GM18502 (cell line): Measurements from ENCODE around the gene NELL1.
"Not testable (repeated sequence)": the region's sequence is repeated elsewhere in the genome, so short reads cannot be mapped to it uniquely, and the experiment has no call there.

ENCODE experiments used
- ATAC-seq: cut with Tn5 transposase; IDR thresholded peaks from one replicate; pipeline ENCODE4 v1.9.1; 2021; ENCODE audit warnings: mild to moderate bottlenecking; ENCODE audit not compliant: unreplicated experiment, poor library complexity

NELL1 gene

DNA sequence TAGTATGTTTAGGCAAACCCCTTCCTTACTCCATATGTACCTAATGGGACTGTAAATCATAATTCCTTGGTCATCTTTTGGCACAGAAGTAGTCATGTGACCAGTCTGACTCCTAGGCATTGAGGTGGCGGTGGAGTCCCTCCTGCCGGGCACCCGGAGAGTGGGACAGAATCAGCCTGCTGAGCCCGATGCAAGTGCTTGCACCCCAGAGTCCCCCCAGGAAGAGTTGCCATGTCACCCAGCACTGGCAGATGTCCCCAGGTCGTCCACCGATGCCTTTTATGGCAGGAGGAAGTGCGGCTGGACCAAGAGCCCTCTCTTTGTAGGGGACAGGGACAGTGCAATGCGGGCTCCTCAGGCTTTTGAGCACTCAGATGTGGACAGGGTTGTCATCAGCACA is 500.3 kb downstream of the NELL1 start:
- no peak for ATAC-seq

DNA sequence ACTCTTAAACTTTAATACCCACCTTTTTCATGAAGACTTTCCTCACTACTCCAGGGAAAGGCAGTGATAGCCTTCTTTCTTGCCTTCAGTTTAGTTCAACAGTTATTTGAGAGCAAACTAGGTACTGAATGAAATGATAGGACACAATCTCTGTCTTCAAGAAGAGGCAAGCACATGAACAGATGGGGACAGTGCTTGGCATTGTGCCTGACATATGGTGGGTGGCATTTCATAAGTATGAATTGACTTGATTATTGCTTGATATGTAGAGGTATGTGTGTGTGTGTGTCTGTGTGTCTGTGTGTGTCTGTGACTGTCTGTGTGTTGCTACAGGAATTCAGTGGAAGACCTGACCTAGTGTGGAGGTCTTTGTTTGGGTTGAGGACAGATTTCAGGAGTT is 504.1 kb downstream of the NELL1 start:
- ATAC-seq, result no peak

DNA sequence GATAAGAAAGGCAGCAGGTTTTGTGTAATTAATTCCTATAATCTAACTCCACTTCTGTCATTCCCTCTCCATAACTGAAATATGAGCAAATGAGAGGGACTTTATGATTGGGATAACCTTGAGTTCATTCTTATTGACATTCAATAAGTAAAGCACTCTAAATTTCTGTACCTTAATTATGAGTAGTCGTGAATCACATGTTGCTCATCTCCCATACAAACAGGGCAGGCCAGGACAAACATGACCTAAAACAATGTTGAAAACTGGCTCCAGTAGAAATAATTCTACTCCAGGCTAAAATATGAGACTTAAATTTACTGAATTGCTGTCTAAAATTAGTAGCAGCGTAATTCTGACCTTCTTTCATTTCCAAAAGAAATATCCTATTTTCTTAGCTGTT is 505.4 kb downstream of the NELL1 start:
- no peak for ATAC-seq

DNA sequence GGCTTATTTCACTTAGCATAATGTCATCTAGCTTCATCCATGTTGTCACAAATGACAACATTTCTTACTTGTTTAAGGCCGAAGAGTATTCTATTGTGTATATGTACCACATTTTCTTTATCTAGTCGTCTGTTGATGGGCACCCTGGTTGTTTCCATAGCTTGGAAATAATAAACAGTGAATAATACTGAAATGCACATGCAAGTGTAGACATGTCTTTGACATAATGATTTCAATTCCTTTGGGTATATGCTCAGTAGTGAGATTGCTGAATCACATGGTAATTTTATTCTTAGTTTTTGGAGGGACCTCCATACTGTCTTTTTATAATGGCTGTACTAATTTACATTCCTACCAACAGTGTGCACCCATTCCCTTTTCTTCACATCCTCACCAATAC is 508.0 kb downstream of the NELL1 start:
- ATAC-seq, result no peak

DNA sequence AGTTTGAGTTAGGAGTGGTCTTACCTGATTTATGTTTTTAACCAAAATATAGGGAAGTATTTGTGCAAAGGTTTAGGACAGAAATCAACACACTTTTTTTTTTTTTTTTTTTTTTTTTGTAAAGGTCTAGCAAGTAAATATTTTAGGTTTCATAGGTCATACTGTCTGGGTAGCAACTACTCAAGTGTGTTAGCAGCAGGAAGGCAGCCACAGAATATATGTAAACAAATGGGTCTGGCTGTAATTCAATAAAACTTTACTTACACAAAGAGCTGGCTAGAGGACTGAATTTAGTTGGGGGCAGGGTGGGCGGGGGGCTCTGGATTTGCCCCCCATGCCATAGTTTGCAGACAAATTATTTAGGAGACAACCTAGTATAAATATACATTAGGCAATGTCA is 510.4 kb downstream of the NELL1 start:
- ATAC-seq, result no peak

DNA sequence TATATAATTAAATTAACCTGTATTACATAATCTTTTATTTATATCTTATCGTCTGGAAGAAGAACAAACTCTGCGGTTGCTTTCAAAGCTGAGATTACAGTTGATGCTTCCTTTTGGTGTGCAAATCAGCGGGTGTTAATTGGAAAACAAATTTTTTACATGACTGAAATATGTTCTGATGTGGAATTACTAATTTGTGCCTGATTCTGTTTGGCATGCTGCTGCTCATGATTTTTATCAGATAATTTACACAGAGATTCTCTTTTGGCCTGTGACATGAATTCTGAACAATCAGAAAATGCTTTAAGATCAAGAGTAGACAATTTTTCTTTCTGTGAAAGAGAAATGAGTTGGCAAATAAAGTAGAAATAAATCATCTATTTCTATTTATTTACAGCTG is 510.8 kb downstream of the NELL1 start:
- no peak for ATAC-seq

DNA sequence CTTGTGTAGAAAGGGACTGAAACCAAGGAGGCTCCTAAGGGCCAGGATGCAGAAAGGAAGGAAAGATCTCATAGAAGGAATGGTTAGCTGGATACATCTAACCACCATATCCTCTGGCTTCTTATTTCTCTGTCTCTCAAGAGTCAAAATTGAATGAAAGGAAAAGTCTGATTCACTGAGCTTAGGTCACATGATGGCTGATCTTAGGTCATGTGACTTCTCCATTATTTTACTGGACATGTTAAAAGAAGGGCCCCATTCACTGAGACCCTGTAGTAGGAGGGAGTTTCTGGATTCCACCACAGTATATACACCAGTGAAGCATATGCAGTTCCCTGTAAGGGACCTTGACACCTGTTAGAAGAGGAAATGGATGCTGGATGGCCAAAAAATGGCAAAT is 516.6 kb downstream of the NELL1 start:
- ATAC-seq, result no peak

DNA sequence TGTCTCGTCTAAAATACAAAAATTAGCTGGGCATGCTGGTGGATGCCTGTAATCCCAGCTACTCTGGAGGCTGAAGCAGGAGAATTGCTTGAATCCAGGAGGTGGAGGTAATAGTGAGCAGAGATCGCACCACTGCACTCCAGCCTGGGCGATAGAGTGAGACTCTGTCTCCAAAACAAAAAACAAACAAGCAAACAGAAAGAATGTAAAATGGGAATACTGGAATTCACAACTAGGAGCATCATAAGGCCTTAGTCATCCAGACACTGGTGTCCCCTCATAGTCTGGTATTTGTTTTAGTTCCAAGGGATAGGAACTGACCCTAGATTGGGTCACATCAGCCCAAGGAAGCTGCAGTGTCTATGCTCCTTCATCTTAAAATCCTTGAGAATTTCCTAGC is 520.8 kb downstream of the NELL1 start:
- ATAC-seq, result no peak

DNA sequence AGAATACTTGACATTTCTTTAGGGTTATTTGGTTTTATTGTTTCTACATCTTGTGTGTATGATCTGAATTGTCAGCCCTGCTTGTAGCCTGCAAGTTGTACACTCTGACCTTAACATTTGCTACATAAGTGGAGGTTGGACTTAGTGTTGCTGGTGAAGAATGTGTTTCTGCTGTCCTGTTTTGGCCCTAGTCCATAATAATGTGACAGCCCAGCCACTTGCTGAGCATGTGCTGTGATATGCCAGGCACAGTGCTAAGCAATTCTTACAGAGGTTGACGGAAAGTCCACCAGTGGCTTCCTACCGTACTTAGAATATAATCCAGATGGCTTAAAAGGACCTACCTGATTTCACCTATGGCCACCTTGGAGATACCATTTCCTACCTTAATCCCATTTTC is 526.6 kb downstream of the NELL1 start:
- ATAC-seq, result no peak

DNA sequence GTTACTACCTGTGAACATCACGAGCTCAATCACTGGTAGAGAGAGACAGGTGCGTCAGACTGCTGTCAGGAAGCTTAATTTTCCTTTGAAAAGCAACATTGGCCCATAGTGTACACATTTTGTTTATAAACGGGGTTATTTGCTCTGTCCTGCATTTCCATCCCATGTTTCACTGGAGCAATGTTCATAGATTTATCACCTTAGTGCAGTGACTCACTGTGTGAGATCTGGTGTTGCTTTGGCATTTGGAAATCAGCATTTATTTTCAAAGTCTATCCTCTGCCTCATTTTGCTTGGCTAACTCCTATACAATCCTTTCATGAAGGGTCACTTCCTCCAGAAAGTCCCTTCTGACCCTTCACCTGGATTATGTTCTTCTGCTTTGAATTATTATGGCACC is 529.1 kb downstream of the NELL1 start:
- ATAC-seq, result no peak

DNA sequence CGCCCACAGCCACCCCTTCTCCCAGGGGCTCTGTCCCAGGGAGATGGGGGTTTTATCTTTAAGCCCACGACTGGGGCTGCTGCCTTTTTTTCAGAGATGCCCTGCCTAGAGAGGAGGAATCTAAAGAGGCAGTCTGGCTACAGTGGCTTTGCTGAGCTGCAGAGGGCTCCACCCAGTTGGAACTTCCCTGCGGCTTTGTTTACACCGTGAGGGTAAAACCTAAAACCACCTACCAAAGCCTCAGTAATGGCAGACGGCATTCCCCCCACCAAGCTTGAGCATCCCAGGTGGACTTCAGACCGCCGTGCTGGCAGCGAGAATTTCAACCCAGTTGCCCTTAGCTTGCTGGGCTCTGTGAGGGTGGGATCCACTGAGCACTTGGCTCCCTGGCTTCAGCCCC is 535.8 kb downstream of the NELL1 start:
- ATAC-seq, result no peak

DNA sequence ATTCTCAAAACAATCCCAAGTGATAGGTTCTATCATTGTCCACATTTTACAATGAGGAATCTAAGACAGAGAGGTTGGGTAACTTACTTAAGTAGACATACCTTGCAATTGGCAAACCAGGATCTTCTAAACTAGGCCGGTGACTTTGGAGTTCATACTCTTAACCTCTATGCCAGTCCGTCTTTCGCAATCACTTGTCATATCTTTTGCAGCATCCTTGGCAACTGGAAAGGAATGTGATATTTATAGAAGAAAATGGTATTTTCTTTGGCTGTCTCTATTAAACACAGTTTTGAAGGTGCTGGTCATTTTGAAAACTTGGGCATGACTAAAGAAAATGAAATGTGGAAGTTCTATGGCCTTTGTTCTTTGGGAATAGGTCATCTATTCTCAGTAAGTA is 556.5 kb downstream of the NELL1 start:
- ATAC-seq, result no peak

DNA sequence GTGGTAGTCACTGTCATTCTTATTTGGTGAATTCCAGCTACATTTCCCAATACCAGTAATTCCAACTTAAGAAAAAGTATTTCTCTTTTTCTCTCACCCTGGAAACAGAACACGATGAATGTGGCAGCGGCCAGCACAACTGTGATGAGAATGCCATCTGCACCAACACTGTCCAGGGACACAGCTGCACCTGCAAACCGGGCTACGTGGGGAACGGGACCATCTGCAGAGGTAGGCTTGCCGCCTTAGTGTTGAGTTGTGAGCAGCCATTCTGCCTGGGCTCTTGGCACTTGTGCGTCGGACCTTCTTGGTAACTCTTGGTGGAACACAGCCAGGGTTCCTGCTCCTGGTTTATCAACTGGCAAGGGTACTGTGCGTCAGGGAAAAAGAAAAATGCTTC is 559.8 kb downstream of the NELL1 start:
- no peak for ATAC-seq

DNA sequence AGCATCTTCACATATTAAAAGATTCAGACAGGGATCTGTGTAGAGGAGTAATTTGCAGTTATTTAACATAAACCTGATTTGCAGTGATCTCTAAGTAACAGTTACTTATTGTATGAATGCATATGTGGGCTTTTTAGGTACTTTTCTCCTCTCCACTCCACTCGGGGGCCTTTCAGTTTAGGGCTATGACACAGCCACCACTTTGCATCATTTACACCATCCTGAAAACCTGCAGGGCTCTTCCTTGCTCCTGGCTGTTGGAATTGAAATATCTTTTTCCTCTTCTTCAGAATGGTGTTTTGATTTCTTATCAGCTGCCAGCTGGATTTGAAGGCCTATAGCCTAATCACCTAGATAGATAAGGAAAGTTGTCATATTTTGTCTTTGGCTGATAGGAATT is 580.8 kb downstream of the NELL1 start:
- ATAC-seq, result no peak

DNA sequence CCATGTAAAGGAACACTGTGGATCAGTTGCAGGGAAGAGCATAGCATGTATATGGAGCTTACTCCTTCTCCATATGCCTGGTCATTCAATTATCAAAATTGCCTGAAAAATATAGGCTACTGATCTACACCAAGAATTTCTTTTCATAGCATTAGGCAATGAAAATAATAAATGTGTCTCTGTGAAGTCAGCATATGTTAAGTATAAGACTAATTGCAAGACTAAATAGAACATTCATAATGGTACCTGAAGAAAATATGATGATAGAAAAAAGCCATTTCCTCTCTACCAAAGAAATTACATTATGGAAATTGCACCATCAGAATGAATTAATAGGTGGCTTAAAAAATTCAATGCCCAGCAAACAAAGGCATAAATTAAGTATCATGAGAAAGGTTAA is 584.7 kb downstream of the NELL1 start:
- no peak for ATAC-seq

DNA sequence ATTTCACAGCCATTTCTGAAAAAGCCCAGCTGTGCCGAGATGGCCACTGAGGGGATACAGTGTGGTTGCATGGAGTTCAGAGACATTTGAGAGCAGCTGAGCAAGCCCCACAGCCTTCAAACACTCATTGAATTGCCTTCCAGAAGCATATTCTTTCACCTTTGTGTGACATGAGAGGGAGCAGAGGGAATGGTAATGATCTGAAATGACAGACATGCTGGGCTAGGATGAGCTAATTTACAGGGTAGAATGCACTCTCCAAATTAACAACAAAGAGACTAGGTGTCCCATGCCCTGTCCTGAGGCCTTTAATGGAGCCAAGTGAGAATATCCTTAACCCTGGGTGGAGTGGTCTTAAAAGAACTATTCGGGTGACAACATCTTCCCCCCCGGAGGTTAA is 585.4 kb downstream of the NELL1 start:
- ATAC-seq, result no peak

DNA sequence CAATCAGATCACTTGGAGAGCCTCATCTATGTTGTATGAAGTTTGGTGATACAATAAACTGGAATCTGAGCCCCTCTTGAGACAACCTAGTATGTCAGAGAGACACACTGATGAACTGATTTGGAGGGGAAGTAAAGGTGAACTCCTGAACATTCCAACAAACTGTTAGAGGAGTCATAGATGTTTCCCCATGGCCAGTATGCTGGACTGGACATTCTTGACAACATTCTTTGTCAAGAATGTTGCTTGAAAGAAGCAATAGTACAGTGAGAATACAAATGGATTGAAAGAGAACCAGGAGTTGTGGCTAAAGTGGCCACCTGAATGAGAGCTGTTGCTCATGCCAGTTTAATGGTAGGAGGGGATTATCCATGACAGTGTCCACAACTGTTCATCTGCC is 588.1 kb downstream of the NELL1 start:
- ATAC-seq, result no peak

DNA sequence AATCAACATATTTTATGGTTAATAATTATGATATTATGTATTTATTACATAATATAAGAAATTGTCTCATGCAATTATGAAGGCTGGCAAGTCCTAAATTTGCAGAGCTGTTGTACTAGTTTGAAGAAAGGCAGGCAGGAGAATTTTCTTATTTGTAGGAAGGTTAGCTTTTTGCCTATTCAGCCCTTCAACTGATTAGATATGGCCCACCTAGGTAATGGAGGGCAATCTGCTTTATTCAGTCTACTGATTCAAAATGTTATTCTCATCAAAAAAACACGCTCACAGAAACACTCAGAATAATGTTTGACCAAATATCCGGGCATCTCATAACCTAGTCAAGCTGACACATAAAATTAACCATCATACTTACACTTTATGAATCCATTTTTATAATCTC is 589.0 kb downstream of the NELL1 start:
- ATAC-seq, result no peak

DNA sequence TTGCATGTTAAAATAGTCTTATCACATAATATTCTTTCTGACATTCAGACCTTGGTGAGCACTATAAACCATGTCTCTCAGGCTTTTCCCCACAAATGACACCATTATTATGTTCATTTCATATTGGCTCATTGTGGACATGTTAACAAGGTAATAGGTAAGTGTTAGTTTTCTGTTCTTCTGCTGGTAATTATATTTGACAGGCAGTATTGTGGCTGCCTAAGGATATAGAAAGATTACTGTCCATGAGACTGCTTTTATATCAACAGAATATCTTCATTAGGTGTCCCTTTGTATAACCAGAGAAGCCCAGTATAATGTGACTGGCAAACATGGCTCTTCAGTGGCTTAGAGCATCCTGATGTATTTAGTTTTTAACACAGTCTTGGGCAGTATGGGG is 590.7 kb downstream of the NELL1 start:
- ATAC-seq, result no peak

DNA sequence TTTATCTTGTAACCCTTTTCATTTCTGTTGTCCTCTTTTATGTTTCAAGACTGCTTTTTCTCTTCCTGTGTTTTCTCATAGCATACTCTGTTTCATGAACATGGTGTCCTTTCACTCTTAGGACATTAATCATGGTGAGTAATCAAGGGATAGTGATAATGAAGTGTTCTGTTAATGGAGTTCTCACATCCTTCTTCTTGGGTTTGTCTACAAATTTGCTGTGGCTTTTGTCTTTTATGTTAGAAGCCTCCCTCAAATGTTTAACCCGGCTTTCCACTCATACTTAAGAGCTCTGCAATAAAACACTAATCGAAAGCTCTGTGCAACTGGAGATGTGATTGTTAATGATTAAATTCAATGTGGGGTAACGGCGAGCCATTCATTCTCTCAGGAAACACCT is 593.6 kb downstream of the NELL1 start:
- ATAC-seq, result no peak

DNA sequence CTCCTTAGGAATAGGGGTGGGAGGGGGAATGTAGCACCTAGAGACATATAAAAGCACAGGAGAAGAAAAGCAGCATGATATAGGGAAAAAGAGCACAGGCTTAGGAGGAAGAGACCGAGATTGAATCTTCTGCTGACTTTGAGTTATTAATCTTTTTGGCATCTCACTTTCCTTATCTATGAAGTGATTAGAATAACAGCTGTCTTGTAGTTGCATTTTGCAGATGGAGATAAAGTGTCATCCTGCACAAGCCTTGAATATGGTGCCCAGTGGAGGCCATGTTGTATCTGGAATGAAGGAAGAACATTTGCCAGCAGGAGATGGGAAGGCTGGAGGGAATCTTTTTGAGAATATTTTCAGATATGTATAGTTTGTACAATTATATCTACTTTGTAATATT is 594.7 kb downstream of the NELL1 start:
- ATAC-seq, result no peak

DNA sequence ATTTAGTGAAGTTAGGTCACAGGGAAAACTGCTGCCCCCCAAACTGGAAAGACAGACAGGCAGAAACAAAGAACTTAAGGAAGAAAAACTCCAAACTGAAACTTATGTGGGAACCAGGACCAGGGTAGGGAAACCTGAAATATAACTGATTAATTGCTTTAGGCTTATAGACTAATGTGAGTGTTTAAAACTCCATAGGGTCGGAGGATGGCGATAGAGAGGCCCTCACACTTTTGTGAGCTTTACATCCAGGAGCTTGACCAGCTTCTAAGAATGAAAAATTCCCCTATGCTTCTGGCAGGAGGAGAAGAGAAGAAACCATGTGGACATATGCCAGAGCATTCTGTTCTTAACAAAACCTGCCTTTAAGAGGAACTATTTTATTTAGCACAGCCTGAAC is 598.6 kb downstream of the NELL1 start:
- no peak for ATAC-seq

DNA sequence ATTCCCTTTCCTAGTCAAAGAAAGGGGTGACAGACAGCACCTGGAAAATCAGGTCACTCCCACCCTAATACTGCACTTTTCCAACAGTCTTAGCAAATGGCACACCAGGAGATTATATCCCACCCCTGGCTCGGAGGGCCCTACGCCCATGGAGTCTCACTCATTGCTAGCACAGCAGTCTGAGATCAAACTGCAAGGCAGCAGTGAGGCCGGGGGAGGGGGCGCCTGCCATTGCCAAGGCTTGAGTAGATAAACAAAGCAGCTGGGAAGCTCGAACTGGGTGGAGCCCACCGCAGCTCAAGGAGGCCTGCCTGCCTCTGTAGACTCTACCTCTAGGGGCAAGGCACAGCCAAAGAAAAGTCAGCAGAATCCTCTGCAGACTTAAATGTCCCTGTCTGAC is 602.8 kb downstream of the NELL1 start:
- not testable (repeated sequence) for ATAC-seq

DNA sequence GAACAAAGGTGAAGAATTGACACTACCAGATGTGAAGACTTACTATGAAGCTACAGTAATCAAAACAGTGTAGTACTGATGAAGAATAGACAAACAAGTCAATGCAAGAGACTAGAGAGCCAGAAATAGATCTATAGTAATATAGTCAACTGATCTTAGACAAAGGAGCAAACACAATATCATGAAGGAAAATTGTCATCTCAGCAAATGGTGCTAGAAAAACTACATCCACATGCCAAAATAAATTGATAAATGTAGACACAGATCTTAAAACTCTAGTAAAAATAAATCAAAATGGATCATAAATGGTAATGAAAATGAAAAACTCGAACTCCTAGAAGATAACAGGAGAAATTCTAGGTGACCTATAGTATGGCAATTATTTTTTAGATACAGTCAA is 609.5 kb downstream of the NELL1 start:
- ATAC-seq, result no peak
